HG03442 (cell line): ENCODE data around the gene IFNL4.
"Not testable (repeated sequence)": the region's sequence is repeated elsewhere in the genome, so short reads cannot be mapped to it uniquely, and the experiment has no call there.

Experiments used
- ATAC-seq: cut with Tn5 transposase; IDR thresholded peaks from one replicate; pipeline ENCODE4 v1.9.1; 2021; ENCODE audit warnings: mild to moderate bottlenecking, moderate library complexity; ENCODE audit not compliant: unreplicated experiment

The IFNL4 gene

DNA sequence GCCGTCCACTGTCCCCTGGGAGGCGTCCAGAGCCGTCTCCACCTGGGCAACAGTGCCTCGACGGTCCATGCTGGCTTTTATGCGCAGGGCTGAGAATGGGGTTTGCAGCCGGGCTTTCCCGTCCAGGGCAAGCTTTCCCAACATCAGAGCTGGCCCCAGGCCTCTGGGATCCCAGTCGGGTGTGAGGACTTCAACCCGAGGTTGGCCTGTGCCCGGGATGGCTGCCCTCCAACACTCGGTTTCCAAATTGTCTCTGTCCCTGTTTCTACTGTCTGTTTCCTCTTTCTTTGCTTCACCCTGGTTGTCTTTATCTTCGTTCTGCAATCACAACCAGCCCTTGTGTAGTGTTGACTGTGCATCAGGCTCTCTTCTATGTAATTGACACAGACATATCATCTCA, at the start of gene IFNL4:
IFNL4 (minus strand) TSS at position 51 of the 400 bp plus-strand sequence.
- ATAC-seq: no peak

DNA sequence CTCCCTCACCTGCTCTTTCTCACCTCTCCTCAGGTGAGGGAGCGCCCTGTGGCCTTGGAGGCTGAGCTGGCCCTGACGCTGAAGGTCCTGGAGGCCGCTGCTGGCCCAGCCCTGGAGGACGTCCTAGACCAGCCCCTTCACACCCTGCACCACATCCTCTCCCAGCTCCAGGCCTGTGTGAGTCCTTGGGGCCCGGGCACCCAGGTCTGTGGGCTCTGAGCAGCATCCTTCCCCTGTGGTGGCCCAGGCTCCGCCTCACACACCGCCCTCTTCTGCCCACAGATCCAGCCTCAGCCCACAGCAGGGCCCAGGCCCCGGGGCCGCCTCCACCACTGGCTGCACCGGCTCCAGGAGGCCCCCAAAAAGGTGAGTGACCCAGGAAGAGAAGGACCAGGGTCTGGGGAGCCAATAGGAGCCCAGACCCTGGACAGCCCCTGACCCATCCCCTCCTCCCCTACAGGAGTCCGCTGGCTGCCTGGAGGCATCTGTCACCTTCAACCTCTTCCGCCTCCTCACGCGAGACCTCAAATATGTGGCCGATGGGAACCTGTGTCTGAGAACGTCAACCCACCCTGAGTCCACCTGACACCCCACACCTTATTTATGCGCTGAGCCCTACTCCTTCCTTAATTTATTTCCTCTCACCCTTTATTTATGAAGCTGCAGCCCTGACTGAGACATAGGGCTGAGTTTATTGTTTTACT, 49.4 kb upstream of the IFNL4 start:
- ATAC-seq: no peak

DNA sequence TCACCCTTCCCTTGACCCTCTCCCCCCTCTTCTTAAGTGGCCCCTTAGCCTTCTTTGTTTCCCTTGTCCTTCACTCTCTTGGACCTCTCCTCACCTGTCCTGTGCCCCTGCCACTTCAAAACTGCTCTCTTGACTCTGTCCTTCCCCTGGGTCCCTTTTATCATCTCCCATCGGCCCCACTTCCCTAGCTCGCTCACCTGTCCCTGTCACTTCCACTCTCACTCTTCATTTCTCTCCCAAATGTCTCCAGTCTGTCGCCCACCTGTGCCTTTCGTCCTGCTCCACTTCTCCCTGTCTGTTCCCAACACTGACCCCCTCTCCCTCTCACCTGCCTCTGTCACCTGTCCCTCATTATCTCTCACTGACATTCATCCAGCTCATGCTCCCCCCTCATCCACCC, 48.2 kb upstream of the IFNL4 start:
- no peak for ATAC-seq

DNA sequence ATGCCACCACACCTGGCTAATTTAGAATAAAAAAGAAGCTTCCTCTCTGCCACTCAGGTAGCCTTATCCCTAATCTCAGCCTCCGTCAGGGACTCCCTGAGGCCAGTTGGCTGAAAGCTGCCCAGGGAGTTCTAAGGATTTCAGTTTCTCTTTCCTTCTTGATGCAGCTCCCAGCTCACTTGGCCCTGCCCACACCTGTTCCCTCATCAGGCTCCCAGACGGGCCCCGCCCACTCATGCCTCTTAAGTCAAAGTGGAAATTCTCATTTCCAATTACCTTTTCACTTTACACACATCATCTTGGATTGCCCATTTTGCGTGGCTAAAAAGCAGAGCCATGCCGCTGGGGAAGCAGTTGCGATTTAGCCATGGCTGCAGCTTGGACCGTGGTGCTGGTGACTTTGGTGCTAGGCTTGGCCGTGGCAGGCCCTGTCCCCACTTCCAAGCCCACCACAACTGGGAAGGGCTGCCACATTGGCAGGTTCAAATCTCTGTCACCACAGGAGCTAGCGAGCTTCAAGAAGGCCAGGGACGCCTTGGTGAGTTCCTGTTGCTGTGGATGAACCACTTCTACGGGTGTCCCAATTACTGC, 47.5 kb upstream of the IFNL4 start, which contains the start of gene IFNL1:
IFNL1 (plus strand) TSS at position 353 of the 591 bp plus-strand sequence; CDS start at position 368, 15 bp downstream.
- ATAC-seq: no peak

DNA sequence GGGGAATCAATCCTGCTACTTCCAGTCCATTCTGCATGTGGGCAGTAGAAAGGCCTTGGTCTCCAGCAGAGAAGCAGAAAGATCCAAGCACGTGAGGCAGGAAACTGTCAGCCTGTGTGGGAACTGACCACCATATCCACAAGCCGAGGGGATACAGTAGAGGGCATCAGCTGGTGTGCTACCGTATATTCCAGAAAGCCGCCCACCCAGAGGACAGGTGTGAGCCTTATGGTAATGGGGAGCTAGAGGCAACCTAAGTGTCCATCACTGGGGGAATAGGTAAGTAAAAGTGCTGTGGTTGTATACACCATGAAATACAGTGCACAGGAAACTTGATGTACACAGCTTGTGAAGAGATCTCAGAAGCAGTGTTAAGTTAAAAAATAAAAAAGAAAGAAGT, 44.7 kb upstream of the IFNL4 start:
- no peak for ATAC-seq

DNA sequence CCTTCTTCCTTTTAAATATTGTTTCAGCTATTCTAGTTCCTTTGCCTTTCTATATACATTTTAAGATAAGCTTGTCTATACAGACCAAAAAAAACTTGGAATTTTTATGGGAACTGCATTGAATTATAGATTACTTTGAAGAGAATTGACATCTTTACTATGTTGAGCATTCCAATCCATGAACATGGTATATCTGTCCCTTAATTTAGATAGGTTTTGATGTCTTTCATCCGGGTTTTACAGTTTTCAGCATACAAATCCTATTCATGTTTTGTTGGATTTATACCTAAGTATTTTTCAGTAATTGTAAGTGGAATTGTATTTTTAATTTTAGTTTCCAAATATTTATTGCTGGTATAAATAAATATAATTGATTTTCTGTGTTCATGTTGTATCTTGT, 35.4 kb upstream of the IFNL4 start:
- no peak for ATAC-seq

DNA sequence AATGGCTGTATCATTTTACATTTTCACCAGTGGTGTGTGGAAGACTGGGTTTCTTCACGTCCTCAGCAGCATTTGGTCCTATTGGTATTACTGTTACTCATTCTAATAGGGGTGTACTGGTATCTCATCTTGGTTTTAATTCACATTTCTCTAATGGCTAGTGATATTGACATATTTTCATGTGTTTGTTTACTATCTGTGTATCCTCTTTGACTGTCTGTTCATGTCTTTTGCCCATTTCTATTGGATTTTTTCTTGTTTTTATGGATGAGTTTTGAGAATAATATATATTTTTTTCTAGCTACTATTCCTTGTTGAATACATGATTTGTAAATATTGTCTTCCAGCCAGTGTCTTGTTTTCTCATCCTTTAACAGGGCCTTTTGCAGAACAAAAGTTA, 33.4 kb upstream of the IFNL4 start:
- ATAC-seq: no peak

DNA sequence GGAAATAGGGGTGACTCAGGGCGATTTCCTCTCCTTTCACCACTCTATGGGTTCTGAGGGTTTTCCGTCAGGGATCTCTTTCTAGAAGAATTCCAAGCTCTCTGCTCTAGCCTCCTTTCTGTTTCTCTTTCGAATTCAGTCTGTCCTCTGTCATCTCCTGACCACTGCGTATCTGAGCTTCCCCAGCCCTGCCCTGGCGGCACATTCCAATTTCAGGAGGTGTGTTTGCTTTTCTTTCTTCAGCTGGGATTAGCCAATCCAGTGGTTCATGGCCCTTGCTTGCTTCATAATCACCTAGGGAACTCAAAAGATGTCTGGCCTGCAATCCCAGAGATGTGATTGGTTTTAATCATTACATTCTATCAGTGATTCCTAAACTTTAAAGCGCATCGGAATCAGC, 28.9 kb upstream of the IFNL4 start:
- ATAC-seq: no peak

DNA sequence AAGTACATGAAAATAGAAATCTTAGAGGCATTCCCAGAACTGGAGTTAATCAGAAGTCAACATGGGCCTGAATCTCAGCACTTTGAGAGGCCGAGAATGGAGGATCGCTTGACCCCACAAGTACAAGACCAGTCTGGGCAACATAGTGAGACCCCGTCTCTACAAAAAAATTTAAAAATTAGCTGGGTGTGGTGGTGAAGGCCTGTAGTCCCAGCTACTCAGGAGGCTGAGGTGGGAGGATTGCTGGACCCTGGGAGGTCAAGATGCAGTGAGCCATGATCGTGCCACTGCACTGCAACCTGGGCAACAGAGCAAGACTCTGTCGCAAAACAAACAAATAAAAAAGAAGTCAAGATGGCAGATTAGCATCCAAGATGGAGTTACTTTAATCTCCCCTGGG, 28.1 kb upstream of the IFNL4 start:
- ATAC-seq: no peak

DNA sequence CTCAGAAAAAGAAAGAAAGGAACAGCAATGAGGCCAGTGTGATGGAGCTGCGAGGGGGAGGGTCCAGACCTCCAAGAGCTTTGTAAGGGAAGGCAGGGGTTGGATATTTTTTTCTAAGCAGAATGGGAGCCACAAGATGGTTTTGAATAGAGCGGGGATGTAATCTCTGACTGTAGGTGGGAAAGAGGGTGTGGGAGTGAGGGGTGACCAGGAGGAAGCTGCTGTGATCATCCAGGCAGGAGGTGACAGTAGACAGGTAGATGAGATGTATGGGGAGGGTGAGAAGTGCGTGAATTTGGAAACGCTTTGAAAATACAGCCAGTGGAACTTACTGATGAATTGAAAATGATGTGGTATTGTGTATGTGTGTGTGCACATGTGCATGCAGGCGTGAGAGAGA, 26.9 kb upstream of the IFNL4 start:
- no peak for ATAC-seq

DNA sequence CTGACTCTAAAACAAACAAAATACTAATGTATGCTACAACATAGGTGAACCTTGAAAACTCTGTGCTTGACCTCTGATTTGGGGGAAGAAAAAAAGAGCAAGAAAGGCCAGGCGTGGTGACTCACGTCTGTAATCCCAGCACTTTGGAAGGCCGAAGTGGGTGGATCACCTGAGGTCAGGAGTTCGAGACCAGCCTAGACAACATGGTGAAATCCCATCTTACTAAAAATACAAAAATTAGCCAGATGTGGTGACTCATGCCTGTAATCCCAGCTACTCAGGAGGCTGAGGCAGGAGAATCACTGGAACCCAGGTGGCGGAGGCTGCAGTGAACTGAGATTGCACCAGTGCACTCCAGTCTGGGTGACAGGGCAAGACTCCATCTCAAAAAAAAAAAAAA, 25.2 kb upstream of the IFNL4 start:
- ATAC-seq: not testable (repeated sequence)

DNA sequence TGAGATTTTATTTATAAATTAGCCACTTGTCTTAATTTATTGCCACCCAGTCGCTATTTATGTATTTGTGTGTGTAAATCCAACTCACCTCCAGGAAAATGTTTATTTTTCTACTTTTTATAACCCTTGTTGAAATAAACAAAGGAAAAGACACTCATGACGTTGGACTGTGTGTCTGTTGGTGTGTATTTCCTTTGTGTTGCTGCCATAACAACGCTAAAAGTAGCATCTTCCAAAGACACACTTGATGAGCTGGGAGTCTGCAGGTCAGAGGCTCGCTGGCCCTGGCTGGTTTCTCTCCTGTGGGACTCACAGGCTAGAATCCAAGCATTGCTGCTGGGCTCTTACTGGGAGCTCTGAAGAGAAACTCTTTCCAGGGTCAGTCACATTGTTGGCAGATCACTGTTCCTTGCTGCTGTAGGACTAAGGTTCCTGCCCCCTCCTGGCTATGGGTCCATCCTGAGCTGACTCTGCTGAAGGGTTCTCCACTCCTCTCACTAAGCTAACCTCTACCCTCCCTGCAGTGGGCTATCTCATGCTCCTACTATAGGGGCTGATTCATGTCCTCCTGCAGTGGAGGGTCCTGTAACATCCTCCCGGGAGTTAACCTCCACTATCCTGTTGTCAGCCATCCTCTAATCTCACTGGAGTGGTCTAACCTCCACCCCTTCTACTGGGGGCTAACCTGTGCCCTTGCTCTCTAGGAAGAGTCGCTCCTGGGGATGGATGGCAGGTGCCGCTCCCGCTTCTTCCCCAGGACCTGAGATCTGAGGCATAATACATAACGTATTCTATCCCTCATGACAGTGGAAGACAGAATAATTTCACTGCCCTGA, 21.6 kb upstream of the IFNL4 start:
- no peak for ATAC-seq

DNA sequence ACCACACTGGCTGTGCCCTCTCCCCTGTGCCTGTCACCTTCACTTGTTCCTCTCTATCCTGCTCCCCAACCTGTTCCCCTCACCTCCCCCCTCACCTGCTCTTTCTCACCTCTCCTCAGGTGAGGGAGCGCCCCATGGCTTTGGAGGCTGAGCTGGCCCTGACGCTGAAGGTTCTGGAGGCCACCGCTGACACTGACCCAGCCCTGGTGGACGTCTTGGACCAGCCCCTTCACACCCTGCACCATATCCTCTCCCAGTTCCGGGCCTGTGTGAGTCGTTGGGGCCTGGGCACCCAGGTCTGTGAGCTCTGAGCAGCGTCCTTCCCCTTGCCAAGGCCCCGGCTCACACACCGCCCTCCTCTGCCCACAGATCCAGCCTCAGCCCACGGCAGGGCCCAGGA, 20.7 kb upstream of the IFNL4 start:
- not testable (repeated sequence) for ATAC-seq

DNA sequence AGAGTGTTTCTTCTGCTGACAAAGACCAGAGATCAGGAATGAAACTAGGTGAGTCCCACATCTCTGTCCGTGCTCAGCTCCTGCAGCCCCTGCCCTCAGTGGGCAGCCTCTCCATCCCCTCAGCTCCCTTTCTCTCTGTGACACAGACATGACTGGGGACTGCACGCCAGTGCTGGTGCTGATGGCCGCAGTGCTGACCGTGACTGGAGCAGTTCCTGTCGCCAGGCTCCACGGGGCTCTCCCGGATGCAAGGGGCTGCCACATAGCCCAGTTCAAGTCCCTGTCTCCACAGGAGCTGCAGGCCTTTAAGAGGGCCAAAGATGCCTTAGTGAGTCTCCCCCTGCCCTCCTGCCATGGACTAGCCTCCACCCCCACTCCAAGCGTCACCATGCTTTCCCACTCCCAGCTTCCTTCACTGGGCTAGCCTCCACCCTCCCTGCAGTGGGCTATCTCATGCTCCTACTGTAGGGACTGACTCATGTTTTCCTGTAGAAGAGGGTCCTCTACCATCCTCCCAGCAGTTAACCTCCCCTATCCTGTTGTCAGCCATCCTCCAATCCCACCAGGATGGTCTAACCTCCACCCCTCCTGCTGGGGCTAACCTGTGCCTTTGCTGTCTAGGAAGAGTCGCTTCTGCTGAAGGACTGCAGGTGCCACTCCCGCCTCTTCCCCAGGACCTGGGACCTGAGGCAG, 20.0 kb upstream of the IFNL4 start:
- ATAC-seq: not testable (repeated sequence)

DNA sequence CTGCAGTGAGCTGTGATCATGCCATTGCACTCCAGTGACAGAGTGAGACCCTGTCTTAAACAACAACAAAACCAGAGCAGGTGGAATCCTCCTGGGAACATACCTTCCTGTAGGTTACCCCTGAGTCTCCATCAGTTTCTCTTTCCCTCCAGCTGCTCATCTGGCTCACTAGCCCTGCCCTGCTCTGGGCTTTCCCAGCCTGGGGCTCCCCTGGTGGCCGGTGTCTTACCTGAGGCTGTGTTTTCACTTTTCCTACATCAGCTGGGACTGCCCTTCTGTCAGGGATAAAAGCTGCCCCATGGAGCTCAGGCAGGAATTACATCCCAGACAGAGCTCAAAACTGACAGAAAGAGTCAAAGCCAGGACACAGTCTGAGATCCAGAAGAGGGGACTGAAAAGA, 19.4 kb upstream of the IFNL4 start, which contains the start of gene IFNL2:
IFNL2 (plus strand) TSS at position 312 of the 400 bp plus-strand sequence. CDS start 173 bp downstream, outside the sequence.
- ATAC-seq: not testable (repeated sequence)

DNA sequence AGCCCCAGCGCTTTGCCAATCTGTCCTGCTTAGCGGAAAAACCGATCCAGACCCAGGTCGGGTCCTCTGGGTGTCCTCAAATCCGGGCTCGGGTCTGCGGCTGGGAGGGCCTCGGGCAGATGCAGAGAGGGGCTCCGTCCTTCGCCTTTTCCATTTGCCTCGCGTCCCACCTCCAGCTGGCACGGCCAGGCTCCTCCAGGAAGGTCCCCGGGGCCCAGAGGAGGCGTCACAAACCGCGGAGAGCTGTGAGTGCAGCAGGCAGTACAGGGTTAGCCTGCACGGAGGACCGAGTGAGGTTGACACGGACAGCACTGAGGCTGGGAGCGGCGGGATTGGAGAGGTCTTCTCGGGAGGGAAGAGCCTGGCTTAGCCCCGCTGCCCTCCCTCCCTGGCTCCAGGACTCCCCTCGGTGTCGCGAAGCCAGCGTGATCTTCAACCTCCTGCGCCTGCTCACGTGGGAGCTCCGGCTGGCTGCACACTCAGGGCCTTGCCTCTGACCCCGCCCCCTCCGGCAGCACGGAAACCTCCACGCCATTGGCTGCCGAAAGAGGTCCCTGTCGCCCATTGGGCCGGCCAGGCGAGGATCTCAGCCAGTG, 16.8 kb upstream of the IFNL4 start:
- no peak for ATAC-seq

DNA sequence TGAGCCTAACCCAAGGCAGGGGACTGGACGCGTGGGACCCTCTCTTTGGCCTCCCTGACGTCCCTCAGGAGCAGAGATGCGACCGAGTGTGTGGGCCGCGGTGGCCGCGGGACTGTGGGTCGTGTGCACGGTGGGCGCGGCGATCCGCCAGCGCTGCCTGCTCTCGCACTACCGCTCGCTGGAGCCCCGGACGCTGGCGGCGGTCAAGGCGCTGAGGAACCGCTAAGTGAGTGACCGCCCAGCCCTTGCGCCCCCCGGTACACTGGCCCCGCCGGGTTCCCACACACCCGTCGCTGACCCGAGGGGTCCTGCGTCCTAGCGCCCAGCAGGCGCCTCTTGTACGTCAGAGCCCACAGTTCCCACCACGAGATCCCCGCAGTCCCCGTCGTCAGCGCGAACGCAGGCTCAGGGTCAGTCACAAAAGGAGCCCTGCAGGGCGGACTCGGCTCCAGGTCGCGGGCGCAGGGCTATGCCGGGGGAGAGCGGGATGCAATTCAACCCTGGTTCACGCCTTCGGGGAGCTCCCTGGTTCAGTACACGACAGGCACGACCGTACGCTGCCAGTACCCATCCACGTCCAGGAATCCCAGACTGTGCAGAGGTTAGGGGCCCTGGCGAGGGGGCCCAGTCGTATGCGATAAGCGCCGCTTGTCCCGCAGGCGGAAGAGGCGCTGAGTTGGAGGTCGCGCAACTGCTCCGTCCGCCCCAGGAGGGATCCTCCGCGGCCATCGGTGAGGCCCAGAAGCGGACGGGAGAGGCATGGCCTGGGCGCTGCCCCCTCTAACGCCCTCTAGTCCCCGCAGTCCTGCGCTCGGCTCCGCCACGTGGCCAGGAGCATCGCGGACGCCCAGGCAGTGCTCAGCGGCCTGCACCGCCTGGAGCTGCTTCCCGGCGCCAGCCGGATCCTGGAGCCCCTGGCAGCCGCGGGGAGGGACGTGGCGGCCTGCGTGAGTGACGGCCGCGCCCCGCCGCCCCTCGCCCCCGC, 15.9 kb upstream of the IFNL4 start:
- ATAC-seq: no peak

DNA sequence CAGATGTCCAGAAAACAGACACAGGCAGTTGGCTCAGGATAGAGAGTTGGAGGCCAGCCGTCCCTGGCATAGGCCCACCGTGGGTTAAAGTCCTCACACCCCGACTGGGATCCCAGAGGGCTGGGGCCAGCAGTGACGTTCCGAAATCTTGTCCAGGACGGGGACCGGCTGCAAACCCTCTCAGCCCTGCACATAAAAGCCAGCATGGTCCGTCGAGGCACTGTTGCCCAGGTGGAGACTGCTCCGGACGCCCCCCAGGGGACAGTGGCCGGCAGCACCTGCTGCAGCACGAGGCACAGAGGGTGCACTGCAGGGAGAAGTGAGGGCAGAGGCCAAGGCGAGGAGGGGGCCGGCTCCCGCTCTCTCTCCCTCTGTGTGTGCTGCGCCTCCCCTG, 15.3 kb upstream of the IFNL4 start:
- ATAC-seq: no peak

DNA sequence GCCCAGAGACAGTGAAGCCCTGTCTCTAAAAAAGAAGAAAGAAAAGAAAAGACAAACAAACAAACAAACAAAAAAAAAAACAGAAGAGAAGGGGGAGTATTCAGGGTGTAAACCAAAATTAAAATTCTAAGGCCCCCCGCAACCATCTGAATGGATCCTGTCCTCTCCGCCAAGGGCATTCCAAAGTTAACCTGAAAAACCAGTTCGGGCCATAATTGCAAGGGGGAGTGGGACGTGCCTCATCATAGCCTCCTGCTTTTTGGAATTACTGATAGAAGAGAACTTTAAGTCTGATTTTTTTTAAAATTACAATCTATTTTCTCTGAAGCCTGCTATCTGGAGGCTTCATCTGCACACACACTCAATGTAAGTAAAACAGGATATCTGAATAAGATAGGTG, 13.8 kb upstream of the IFNL4 start:
- no peak for ATAC-seq

DNA sequence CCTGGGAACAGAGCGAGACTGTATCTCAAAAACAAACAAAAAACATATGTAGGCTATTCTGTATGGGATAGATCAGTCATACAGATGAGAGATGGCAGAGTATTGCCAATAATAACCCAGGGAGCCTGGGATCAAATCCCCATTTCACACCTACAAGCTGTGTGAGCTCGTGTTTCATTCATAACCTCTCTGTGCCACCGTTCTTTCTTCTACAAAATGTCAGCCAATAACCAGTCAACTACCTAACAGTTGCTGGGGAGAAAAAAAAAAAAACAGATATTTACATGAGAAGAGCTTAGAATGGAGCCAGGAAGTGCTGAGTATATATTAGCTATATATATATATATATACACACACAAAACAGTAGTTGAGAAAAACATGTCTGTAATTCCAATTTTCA, 13.0 kb upstream of the IFNL4 start:
- ATAC-seq: no peak
